Heart right ventricle (tissue), 16 donors: ENCODE data around the gene RALGPS1. TPM values are rescaled to one million over a fixed set of nuclear protein-coding genes. Genes with fewer than 3 reads are reported as not detected.

Experiments used
- ATAC-seq, 8 donors: fragments of 200-7000 bp; cut with Tn5 transposase; one replicate each; pipeline ENCODE4 v1.9.1; 2020; ENCODE audit warnings: mild to moderate bottlenecking in 8 of 8, moderate library complexity in 8 of 8, moderate number of reproducible peaks in 1 of 8
- DNase-seq, 2 donors: peaks; one replicate each; pipeline ENCODE4 v3.0.0-alpha.2; 2020
- H3K27ac ChIP-seq, 10 donors: fragments of 200-600 bp; sonication (generic) in 2 of 10; one replicate each; pipeline versions ENCODE4 v1.5.0 to v1.8.0; 2020 to 2022; ENCODE audit warnings: mild to moderate bottlenecking in 3 of 10
- H3K27me3 ChIP-seq, 7 donors: fragments of 200-600 bp; one replicate each; pipeline ENCODE4 v1.8.0; 2021 to 2022; ENCODE audit warnings: mild to moderate bottlenecking in 2 of 7
- H3K36me3 ChIP-seq, 9 donors: fragments of 200-600 bp; sonication (generic) in 1 of 9; one replicate each; pipeline versions ENCODE4 v1.5.0 to v1.8.0; 2020 to 2022; ENCODE audit warnings: mild to moderate bottlenecking in 2 of 9
- H3K4me1 ChIP-seq, 9 donors: fragments of 200-600 bp; sonication (generic) in 1 of 9; one replicate each; pipeline versions ENCODE4 v1.5.0 to v1.8.0; 2020 to 2022; ENCODE audit warnings: mild to moderate bottlenecking in 4 of 9
- H3K4me3 ChIP-seq, 10 donors: fragments of 200-600 bp; sonication (generic) in 2 of 10; one replicate each; pipeline versions ENCODE4 v1.5.0 to v1.8.0; 2020 to 2022; ENCODE audit warnings: mild to moderate bottlenecking in 7 of 10, moderate library complexity in 2 of 10
- H3K9me3 ChIP-seq, 11 donors: fragments of 200-600 bp in 10 of 11; sonication (generic) in 2 of 11; one replicate each; pipeline versions ENCODE4 v1.5.0 to v1.8.0; 2013 to 2022; ENCODE audit warnings: mild to moderate bottlenecking in 2 of 11, control low read depth in 1 of 11, moderate library complexity in 1 of 11
- WGBS, 2 donors: extraction: QIAGEN DNeasy Blood & Tissue Kit; methylation state at CpG; one replicate each; pipeline ENCODE4 v1.1.7; 2013; ENCODE audit warnings: inconsistent platforms in 1 of 2; 5-methylcytosine and 5-hydroxymethylcytosine counted together
- intact Hi-C, 10 donors: fragments of 100-400 bp; cut with DNase I; formaldehyde crosslinking; loops; one replicate each; pipeline versions ENCODE4 v1.11.1 to v1.14.2; 2022
- polyA plus RNA-seq, 2 donors: library from polyadenylated mRNA; stranded (reverse); fragments of 200-250 nt; gene quantifications; one replicate each; pipeline ENCODE4 v1.2.3, GENCODE V29; 2013
- total RNA-seq, 10 donors: library from RNA; stranded (reverse); fragmentation: NEBNext Ultra II Directional in 3 of 10; extraction: Animal tissue kit (Norgen Biotek cat#: 25700) in 3 of 10; gene quantifications; one replicate each; pipeline versions ENCODE4 v1.2.1 to v1.2.4, GENCODE V29; 2021 to 2023
- TF ChIP-seq, protein P1 (sequence below), 9 donors: fragments of 200-600 bp; sonication (generic) in 2 of 9; IDR thresholded peaks; one replicate each; pipeline versions ENCODE4 v1.5.0 to v1.8.0; 2021 to 2022; ENCODE audit warnings: antibody characterized with exemption in 9 of 9, mild to moderate bottlenecking in 5 of 9, moderate library complexity in 1 of 9
- donor health status: Arrhythmogenic right ventricular cardiomyopathy.
- donor health status: ischemic (EF 13 %, LVEDD 7.1; RV severe dilation, severe dysfunction).
- donor health status: healthy with polysubstance abuse.
- donor health status: DM: no; HTN: yes; CAD: no.
- donor health status: DM: no; HTN: no; CAD: no.
- donor health status: ischemic (EF 25% LVEDD 6.9; RV normal size, moderate dysfunction).
- donor health status: ischemic (EF 25% LVEDD 5.7; RV mildly dilated, moderate dysfunction).
- donor health status: healthy.
- donor health status: DM: yes; HTN: yes; CAD: no.
- donor health status: Ischemic cardiomyopathy.
- donor health status: ischemic (EF 35%, LVEDD 5.7; RV mildly dilated, moderate dysfunction).
- donor health status: nonischemic (EF 11% LVEDD 7.7; RV severe dilation, severe dysfunction).
- donor health status: DM: yes; HTN: yes; CAD: no.
- donor health status: PGD.
- donor health status: ischemic (EF 29% LVEDD 5.4; RV normal size, mild dysfunction).
- donor health status: nonischemic (EF 23%, LVEDD 6.1; RV moderate dilation, normal function).

RALGPS1 gene
- total and polyA plus RNA-seq, 12 donors: 4.2 to 25.0 (median 16.8) TPM

- H3K4me3 ChIP-seq: no peak overlapping the region
- peak overlapping the region in 4 of 10 donors; percentile 15 to 71 (median 26) for H3K27ac ChIP-seq
- DNase-seq (peak in 1 of 2 donors; percentile 4), ATAC-seq (no peak)
- H3K9me3 ChIP-seq: no peaks in the 10 kb centered on the region
- peaks cover 0 to 6% (median 0%) of the 10 kb centered on the region in 9 donors for H3K36me3 ChIP-seq
- TF ChIP-seq, protein P1, sequence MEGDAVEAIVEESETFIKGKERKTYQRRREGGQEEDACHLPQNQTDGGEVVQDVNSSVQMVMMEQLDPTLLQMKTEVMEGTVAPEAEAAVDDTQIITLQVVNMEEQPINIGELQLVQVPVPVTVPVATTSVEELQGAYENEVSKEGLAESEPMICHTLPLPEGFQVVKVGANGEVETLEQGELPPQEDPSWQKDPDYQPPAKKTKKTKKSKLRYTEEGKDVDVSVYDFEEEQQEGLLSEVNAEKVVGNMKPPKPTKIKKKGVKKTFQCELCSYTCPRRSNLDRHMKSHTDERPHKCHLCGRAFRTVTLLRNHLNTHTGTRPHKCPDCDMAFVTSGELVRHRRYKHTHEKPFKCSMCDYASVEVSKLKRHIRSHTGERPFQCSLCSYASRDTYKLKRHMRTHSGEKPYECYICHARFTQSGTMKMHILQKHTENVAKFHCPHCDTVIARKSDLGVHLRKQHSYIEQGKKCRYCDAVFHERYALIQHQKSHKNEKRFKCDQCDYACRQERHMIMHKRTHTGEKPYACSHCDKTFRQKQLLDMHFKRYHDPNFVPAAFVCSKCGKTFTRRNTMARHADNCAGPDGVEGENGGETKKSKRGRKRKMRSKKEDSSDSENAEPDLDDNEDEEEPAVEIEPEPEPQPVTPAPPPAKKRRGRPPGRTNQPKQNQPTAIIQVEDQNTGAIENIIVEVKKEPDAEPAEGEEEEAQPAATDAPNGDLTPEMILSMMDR (IDR thresholded peaks at IDR 0.05): no peak
- no peaks in the 10 kb centered on the region for H3K27me3 ChIP-seq
- WGBS, 2 donors: 86 to 90% methylated on average over 15 of the region's 15 CpGs
- intact Hi-C loops: no loop called here
- peaks cover 2 to 64% (median 29%) of the 10 kb centered on the region in 9 donors for H3K4me1 ChIP-seq
Observed at GRCh38 chr9:127179633-127180441, 265.3 kb downstream of the RALGPS1 start.

- intact Hi-C loops: no loop called here
- 92% methylated on average over 14 of the region's 14 CpGs for WGBS, 2 donors
- Histone ChIP-seq H3K4me1 (peaks cover 9 to 64% (median 35%) of the 10 kb centered on the region in 9 donors), H3K4me3 (no peak overlapping the region), H3K36me3 (no peaks in the 10 kb centered on the region), H3K9me3 (no peaks in the 10 kb centered on the region), H3K27ac (peak overlapping the region in 1 of 10 donors; percentile 15), H3K27me3 (no peaks in the 10 kb centered on the region)
- no peak for ATAC-seq
- peak in 1 of 2 donors; percentile 3 for DNase-seq
- TF ChIP-seq, protein P1 (IDR thresholded peaks at IDR 0.05): no peak
Observed at GRCh38 chr9:127180457-127181314, 266.1 kb downstream of the RALGPS1 start.

DNA sequence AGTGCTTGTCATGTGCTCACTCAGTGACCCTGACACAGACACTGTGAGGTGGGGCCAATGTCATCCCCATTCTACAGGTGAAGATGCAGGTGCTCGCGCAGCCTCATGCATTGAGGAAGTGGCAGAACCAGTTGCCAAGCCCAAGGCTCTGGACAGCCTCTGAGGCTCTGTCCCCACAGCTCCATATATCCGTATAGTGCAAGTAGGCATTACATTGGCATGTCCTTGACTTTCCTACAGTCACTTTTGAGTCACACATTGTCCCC lies 266.7 kb downstream of the RALGPS1 start:
- TF ChIP-seq, protein P1 (IDR thresholded peaks at IDR 0.05): no peak
- no peaks in the 10 kb centered on the region for H3K27me3 ChIP-seq
- peaks cover 9 to 64% (median 41%) of the 10 kb centered on the region in 9 donors for H3K4me1 ChIP-seq
- no peaks in the 10 kb centered on the region for H3K36me3 ChIP-seq
- ATAC-seq (no peak), DNase-seq (no peak)
- no peak overlapping the region for H3K27ac ChIP-seq
- 94 to 100% methylated on average over 3 of the region's 3 CpGs for WGBS, 2 donors
- no peak overlapping the region for H3K4me3 ChIP-seq
- intact Hi-C loops: no loop called here
- no peaks in the 10 kb centered on the region for H3K9me3 ChIP-seq

GRCh38 chr9:127181595-127182190 lies 267.1 kb downstream of the RALGPS1 start:
- H3K27ac ChIP-seq: no peak overlapping the region
- peaks cover 12 to 67% (median 45%) of the 10 kb centered on the region in 9 donors for H3K4me1 ChIP-seq
- H3K36me3 ChIP-seq: no peaks in the 10 kb centered on the region
- DNase-seq (no peak), ATAC-seq (no peak)
- no peak overlapping the region for H3K4me3 ChIP-seq
- TF ChIP-seq, protein P1 (IDR thresholded peaks at IDR 0.05): no peak
- intact Hi-C loops: loop anchor here in 1 of 10 donors (2.0 kb wide), 1 partner anchor 49 kb away; no protein-coding TSS in a partner anchor
- H3K9me3 ChIP-seq: no peaks in the 10 kb centered on the region
- H3K27me3 ChIP-seq: no peaks in the 10 kb centered on the region
- WGBS, 2 donors: 95 to 97% methylated on average over 6 of the region's 6 CpGs
